Measurements from ENCODE around the gene SNCB. TPM values are rescaled to one million over a fixed set of nuclear protein-coding genes. Genes with fewer than 3 reads are reported as not detected.
"Not testable (repeated sequence)": the region's sequence is repeated elsewhere in the genome, so short reads cannot be mapped to it uniquely, and the experiment has no call there.

The SNCB gene
- polyA plus RNA-seq, 1 donor: not detected

GRCh38 chr5:176599749-176600430, 30.4 kb downstream of the SNCB start:
- not testable (repeated sequence) for DNase-seq (ENCODE audit: low read depth)

GRCh38 chr5:176597417-176598389, 32.6 kb downstream of the SNCB start:
- no peak for DNase-seq (ENCODE audit: low read depth)

GRCh38 chr5:176596689-176597416, 33.5 kb downstream of the SNCB start:
- DNase-seq (ENCODE audit: low read depth): no peak

- DNase-seq (ENCODE audit: low read depth): no peak
Measured at GRCh38 chr5:176596069-176596644, 34.2 kb downstream of the SNCB start.

- DNase-seq (ENCODE audit: low read depth): no peak
Measured at GRCh38 chr5:176595386-176595943, 34.9 kb downstream of the SNCB start.

- DNase-seq (ENCODE audit: low read depth): no peak
Measured at GRCh38 chr5:176594554-176594953, 35.8 kb downstream of the SNCB start.

GRCh38 chr5:176593273-176593869, 37.0 kb downstream of the SNCB start:
- no peak for DNase-seq (ENCODE audit: low read depth)

GRCh38 chr5:176592573-176592972, 37.8 kb downstream of the SNCB start:
- DNase-seq (ENCODE audit: low read depth): no peak

GRCh38 chr5:176591667-176592066, 38.7 kb downstream of the SNCB start:
- DNase-seq (ENCODE audit: low read depth): not testable (repeated sequence)

GRCh38 chr5:176590035-176590717, 40.2 kb downstream of the SNCB start:
- no peak for DNase-seq (ENCODE audit: low read depth)

- DNase-seq (ENCODE audit: low read depth): no peak
Measured at GRCh38 chr5:176589039-176589769, 41.1 kb downstream of the SNCB start.

GRCh38 chr5:176588297-176588696, 42.0 kb downstream of the SNCB start:
- no peak for DNase-seq (ENCODE audit: low read depth)

- DNase-seq (ENCODE audit: low read depth): no peak
Measured at GRCh38 chr5:176587398-176587797, 42.9 kb downstream of the SNCB start.

- no peak for DNase-seq (ENCODE audit: low read depth)
Measured at GRCh38 chr5:176583076-176583475, 47.3 kb downstream of the SNCB start.

- no peak for DNase-seq (ENCODE audit: low read depth)
Measured at GRCh38 chr5:176581361-176581760, 49.0 kb downstream of the SNCB start.

GRCh38 chr5:176579323-176579722, 51.0 kb downstream of the SNCB start:
- no peak for DNase-seq (ENCODE audit: low read depth)

GRCh38 chr5:176578391-176578808, 51.9 kb downstream of the SNCB start:
- no peak for DNase-seq (ENCODE audit: low read depth)

GRCh38 chr5:176577312-176578176, 52.8 kb downstream of the SNCB start:
- no peak for DNase-seq (ENCODE audit: low read depth)

Measured in forelimb muscle (tissue), 1 donor.